GM18508 (cell line): ENCODE measurements around the gene MFSD2B.
"Not testable (repeated sequence)": the region's sequence is repeated elsewhere in the genome, so short reads cannot be mapped to it uniquely, and the experiment has no call there.

Experiments
- ATAC-seq: cut with Tn5 transposase; IDR thresholded peaks from one replicate; pipeline ENCODE4 v1.9.1; 2021; ENCODE audit warnings: moderate number of reproducible peaks; ENCODE audit not compliant: insufficient read depth, unreplicated experiment

MFSD2B gene

GRCh38 chr2:24009680-24010476 is at the start of gene MFSD2B:
MFSD2B (plus strand) TSS chr2:24010085; CDS start chr2:24010097, 12 bp downstream.
- ATAC-seq = no peak

- no peak for ATAC-seq
These were observed 42.0 kb upstream of the MFSD2B start for GRCh38 chr2:23967846-23968245.

GRCh38 chr2:23976883-23977282 is 33.0 kb upstream of the MFSD2B start:
- ATAC-seq = no peak

GRCh38 chr2:23988371-23988770 is 21.5 kb upstream of the MFSD2B start:
- ATAC-seq = no peak

GRCh38 chr2:23992931-23993330 is 17.0 kb upstream of the MFSD2B start:
- no peak for ATAC-seq

GRCh38 chr2:23993736-23994269 is 16.1 kb upstream of the MFSD2B start:
- ATAC-seq = no peak

- no peak for ATAC-seq
These were observed 15.3 kb upstream of the MFSD2B start for GRCh38 chr2:23994567-23994966.

GRCh38 chr2:24007693-24008092 is 2.2 kb upstream of the MFSD2B start:
- no peak for ATAC-seq

GRCh38 chr2:24008672-24009366 is 1.1 kb upstream of the MFSD2B start:
- ATAC-seq = no peak

GRCh38 chr2:24009367-24009679 is 562 bp upstream of the MFSD2B start:
- ATAC-seq = no peak

- ATAC-seq = no peak
These were observed 778 bp downstream of the MFSD2B start for GRCh38 chr2:24010477-24011249.

GRCh38 chr2:24011250-24012104 is 1.6 kb downstream of the MFSD2B start:
- ATAC-seq = no peak

- ATAC-seq = no peak
These were observed 2.8 kb downstream of the MFSD2B start for GRCh38 chr2:24012521-24013188.

- ATAC-seq = not testable (repeated sequence)
These were observed 5.0 kb downstream of the MFSD2B start for GRCh38 chr2:24014902-24015301.

- no peak for ATAC-seq
These were observed 5.9 kb downstream of the MFSD2B start for GRCh38 chr2:24015562-24016375.

- no peak for ATAC-seq
These were observed 6.5 kb downstream of the MFSD2B start for GRCh38 chr2:24016376-24016761.

- no peak for ATAC-seq
These were observed 7.2 kb downstream of the MFSD2B start for GRCh38 chr2:24016853-24017703.

- no peak for ATAC-seq
These were observed 7.8 kb downstream of the MFSD2B start for GRCh38 chr2:24017711-24018110.
